A549 (cell line): ENCODE results near the gene ZBTB43. TPM values are rescaled to one million over a fixed set of nuclear protein-coding genes. Genes with fewer than 3 reads are reported as not detected.

Source experiments
- ATAC-seq, 2 experiments: fragments of 200-7000 bp in 1 of 2; fragments of >200 bp in 1 of 2; cut with Nextera tagmentation in 1 of 2; cut with Tn5 transposase in 1 of 2; 3 replicates each; pipeline versions ENCODE4 v1.8.0 to v1.9.1; 2018 to 2020; ENCODE audit warnings: mild to moderate bottlenecking in 1 of 2, moderate library complexity in 1 of 2
- CTCF ChIA-PET: fragments of 300-600 bp; sonication (Branson Sonifier 250); formaldehyde crosslinking; extraction: SDS; loops from one replicate; lab custom pipeline; 2021; ENCODE audit warnings: antibody characterized with exemption, inconsistent platforms; lab: Yijun Ruan, JAX
- POLR2A ChIA-PET: fragments of 350-600 bp; formaldehyde crosslinking; extraction: SDS; loops from one replicate; lab custom pipeline; 2021; ENCODE audit warnings: antibody characterized with exemption, inconsistent platforms; lab: Yijun Ruan, JAX
- DNase-seq, 2 experiments: peaks; one replicate each; pipeline versions ENCODE4 v3.0.0 to v3.0.0-alpha.2; 2011 to 2016; ENCODE audit warnings: low read depth in 1 of 2, low spot score in 1 of 2
- FAIRE-seq: peaks from 2 replicates; lab custom pipeline; 2011; peaks lifted over from hg19 to GRCh38; lab: Jason Lieb, UNC
- H3K27ac ChIP-seq, 2 experiments: fragments of >200 bp; sonication (Bioruptor Twin); formaldehyde crosslinking; 3 replicates each; pipeline ENCODE4 v1.5.1; 2016 to 2017
- H3K4me1 ChIP-seq: fragments of >200 bp; sonication (Bioruptor Twin); formaldehyde crosslinking; 3 replicates; pipeline ENCODE4 v1.6.1; 2016
- H3K4me2 ChIP-seq: fragments of >200 bp; sonication (Bioruptor Twin); formaldehyde crosslinking; 3 replicates; pipeline ENCODE4 v1.6.1; 2016
- H3K4me3 ChIP-seq: fragments of >200 bp; sonication (Bioruptor Twin); formaldehyde crosslinking; 3 replicates; pipeline ENCODE4 v1.5.1; 2016
- H3K9me3 ChIP-seq: fragments of >200 bp; sonication (Bioruptor Twin); formaldehyde crosslinking; 3 replicates; pipeline ENCODE4 v1.6.1; 2016
- CHD4 ChIP-seq: fragments of 200-600 bp; sonication (generic); IDR thresholded peaks from 2 replicates; pipeline ENCODE4 v1.6.1; 2016; ENCODE audit warnings: antibody characterized with exemption, mild to moderate bottlenecking, borderline replicate concordance
- EP300 ChIP-seq, 2 experiments: fragments of >200 bp; sonication (Bioruptor Twin); formaldehyde crosslinking; IDR thresholded peaks; 2 replicates in 1 of 2; 3 replicates in 1 of 2; pipeline ENCODE4 v1.6.1; 2016 to 2017
- MAFK ChIP-seq: fragments of 450-650 bp; IDR thresholded peaks from 2 replicates; pipeline ENCODE4 v1.6.1; 2014; ENCODE audit not compliant: partially characterized antibody
- POLR2A ChIP-seq: IDR thresholded peaks from 2 replicates; pipeline ENCODE4 v1.6.1; 2012; ENCODE audit warnings: mild to moderate bottlenecking, low read length
- RAD21 ChIP-seq, 2 experiments: fragments of >200 bp in 1 of 2; sonication (Bioruptor Twin) in 1 of 2; formaldehyde crosslinking in 1 of 2; IDR thresholded peaks in 1 of 2; conservative IDR thresholded peaks in 1 of 2; 2 replicates in 1 of 2; 3 replicates in 1 of 2; pipeline ENCODE4 v1.6.1; 2012 to 2018; ENCODE audit warnings: inconsistent platforms in 1 of 2
- SMC3 ChIP-seq: fragments of >200 bp; sonication (Bioruptor Twin); formaldehyde crosslinking; IDR thresholded peaks from 3 replicates; pipeline ENCODE4 v1.6.1; 2018; ENCODE audit warnings: inconsistent platforms
- WGBS: methylation state at CpG from one replicate; pipeline ENCODE4 v1.1.6; 2017; ENCODE audit errors: missing lambda C conversion rate; 5-methylcytosine and 5-hydroxymethylcytosine counted together
- polyA plus RNA-seq, 4 experiments: library from polyadenylated mRNA; depleted of rRNA in 3 of 4; stranded (reverse); fragments of >200 nt; fragmentation: RNase III in 1 of 4; extraction: RNeasy Plus Mini Kit Qiagen cat#74134 plus additional on column Dnase treatment in 1 of 4; gene quantifications; 2 replicates in 3 of 4; 3 replicates in 1 of 4; pipeline ENCODE4 v1.2.3, GENCODE V29; 2011 to 2017
- TF ChIP-seq, protein P1 (sequence below): fragments of 450-650 bp; IDR thresholded peaks from 2 replicates; pipeline ENCODE4 v1.6.1; 2014; ENCODE audit warnings: antibody characterized with exemption
- TF ChIP-seq, protein P2 (sequence below): fragments of >200 bp; sonication (Bioruptor Twin); formaldehyde crosslinking; IDR thresholded peaks from 3 replicates; pipeline ENCODE4 v1.5.1; 2016
- TF ChIP-seq, protein P3 (sequence below): IDR thresholded peaks from 2 replicates; pipeline ENCODE4 v1.6.1; 2012
- TF ChIP-seq, protein P4 (sequence below): fragments of 200-600 bp; sonication (generic); IDR thresholded peaks from 2 replicates; pipeline ENCODE4 v1.6.1; 2016; ENCODE audit warnings: antibody characterized with exemption, mild to moderate bottlenecking, moderate library complexity

Gene ZBTB43
- polyA plus RNA-seq, 2 of the 4 experiments (the other 2 are of a cell fraction) = 7.7 to 11.7 TPM

DNA sequence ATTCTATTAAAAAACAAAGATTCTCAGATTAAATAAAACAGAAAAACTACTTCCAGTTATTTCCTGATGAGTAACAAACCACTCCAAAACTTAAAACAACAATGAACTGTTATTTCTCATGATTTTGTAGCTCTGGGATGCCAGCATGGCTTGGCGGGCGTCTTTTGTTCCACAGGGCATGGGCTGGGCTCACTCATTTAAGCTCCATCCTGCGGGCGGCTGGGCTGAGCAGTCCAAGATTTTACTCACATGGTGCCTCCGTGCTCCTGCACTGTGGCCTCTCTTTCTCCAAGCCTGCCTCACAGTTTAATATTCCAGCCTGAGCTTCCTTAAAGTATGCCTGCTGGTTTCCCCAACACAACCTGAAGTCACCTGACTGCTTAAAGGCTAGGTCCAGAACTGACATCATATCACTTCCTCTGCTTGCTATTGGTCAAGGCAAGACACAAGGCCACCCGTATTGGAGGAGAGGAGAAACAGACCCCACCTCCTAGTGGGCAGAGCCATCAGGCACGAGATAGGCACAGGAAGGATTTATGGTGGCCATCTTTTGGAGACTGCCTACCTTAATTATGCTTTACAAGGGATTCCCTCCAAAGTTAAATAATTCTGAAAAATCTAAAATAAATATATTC lies 41.6 kb upstream of the ZBTB43 start:
- Histone ChIP-seq H3K27ac (no peak overlapping the region), H3K4me2 (no peak overlapping the region), H3K9me3 (no peaks in the 10 kb centered on the region), H3K4me1 (no peaks in the 10 kb centered on the region), H3K4me3 (no peak overlapping the region)
- CTCF ChIA-PET = interaction anchor here (1.6 to 3.3 kb wide), 4 partner anchors 9 to 59 kb away, joined by 3 to 8 read pairs (median 5); no protein-coding TSS in a partner anchor
- 73% methylated on average over 7 of the region's 7 CpGs for WGBS
- peak; percentile 78 to 92; a peak in 5 of 6 replicates for ATAC-seq
- TF ChIP-seq CHD4 = no peak
- TF ChIP-seq, protein P1, sequence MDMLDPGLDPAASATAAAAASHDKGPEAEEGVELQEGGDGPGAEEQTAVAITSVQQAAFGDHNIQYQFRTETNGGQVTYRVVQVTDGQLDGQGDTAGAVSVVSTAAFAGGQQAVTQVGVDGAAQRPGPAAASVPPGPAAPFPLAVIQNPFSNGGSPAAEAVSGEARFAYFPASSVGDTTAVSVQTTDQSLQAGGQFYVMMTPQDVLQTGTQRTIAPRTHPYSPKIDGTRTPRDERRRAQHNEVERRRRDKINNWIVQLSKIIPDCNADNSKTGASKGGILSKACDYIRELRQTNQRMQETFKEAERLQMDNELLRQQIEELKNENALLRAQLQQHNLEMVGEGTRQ = peak; percentile 42
- peak; percentile 40 to 77 for DNase-seq
- POLR2A ChIA-PET = no interaction called here
- FAIRE-seq = no peak

DNA sequence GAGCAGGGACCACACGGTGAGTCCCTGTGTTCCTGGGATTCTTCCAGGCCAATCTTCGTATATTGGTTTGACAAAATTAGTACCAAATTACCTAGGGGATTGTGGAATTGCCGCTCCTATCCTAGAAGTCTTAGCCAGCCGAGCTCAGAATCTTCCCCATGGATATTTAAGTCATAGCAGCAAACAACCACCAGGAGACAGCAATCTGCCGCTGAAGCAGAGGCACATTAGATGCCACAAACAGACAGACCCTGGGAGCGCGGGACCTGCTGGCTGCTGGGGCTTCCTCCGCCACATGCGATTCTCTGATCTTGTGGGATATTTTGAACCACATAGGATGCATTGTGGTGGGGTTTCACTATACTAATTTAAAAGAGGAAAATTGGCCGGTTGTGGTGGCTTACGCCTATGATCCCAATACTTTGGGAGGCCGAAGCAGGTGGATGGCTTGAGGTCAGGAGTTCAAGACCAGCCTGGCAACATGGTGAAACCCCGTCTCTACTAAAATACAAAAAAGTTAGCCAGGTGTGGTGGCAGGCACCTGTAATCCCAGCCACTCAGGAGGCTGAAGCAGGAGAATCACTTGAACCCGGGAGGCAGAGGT lies 31.7 kb upstream of the ZBTB43 start:
- 21% methylated on average over 14 of the region's 14 CpGs for WGBS
- Histone ChIP-seq H3K4me2 (peak overlapping the region; percentile 18; the same call in 1 of the 3 replicates), H3K9me3 (0 out of 3 replicates have a peak, but pooled peaks cover 3% of the 10 kb centered on the region), H3K4me3 (no peak overlapping the region), H3K27ac (no peak overlapping the region), H3K4me1 (no peaks in the 10 kb centered on the region)
- ChIA-PET CTCF (interaction anchor here (0.5 to 2.6 kb wide), 14 partner anchors 9 to 291 kb away, joined by 3 to 17 read pairs (median 4); no protein-coding TSS in a partner anchor), POLR2A (no interaction called here)
- DNase-seq (peak; percentile 56 to 65), FAIRE-seq (no peak), ATAC-seq (peak; percentile 90 to 93; a peak in 5 of 6 replicates)
- peak; percentile 36; the same call in 2 of the 3 replicates for TF ChIP-seq SMC3
- TF ChIP-seq, protein P2, sequence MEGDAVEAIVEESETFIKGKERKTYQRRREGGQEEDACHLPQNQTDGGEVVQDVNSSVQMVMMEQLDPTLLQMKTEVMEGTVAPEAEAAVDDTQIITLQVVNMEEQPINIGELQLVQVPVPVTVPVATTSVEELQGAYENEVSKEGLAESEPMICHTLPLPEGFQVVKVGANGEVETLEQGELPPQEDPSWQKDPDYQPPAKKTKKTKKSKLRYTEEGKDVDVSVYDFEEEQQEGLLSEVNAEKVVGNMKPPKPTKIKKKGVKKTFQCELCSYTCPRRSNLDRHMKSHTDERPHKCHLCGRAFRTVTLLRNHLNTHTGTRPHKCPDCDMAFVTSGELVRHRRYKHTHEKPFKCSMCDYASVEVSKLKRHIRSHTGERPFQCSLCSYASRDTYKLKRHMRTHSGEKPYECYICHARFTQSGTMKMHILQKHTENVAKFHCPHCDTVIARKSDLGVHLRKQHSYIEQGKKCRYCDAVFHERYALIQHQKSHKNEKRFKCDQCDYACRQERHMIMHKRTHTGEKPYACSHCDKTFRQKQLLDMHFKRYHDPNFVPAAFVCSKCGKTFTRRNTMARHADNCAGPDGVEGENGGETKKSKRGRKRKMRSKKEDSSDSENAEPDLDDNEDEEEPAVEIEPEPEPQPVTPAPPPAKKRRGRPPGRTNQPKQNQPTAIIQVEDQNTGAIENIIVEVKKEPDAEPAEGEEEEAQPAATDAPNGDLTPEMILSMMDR = peak; percentile 40; the same call in 2 of the 3 replicates
- peak; percentile 50 to 53; a peak in 3 of 5 replicates for TF ChIP-seq RAD21 (conservative IDR thresholded peaks at IDR 0.05 in 1 of 2, IDR thresholded peaks at IDR 0.05 in 1 of 2)
- TF ChIP-seq, protein P3, sequence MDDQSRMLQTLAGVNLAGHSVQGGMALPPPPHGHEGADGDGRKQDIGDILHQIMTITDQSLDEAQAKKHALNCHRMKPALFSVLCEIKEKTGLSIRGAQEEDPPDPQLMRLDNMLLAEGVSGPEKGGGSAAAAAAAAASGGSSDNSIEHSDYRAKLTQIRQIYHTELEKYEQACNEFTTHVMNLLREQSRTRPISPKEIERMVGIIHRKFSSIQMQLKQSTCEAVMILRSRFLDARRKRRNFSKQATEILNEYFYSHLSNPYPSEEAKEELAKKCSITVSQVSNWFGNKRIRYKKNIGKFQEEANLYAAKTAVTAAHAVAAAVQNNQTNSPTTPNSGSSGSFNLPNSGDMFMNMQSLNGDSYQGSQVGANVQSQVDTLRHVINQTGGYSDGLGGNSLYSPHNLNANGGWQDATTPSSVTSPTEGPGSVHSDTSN = no peak

DNA sequence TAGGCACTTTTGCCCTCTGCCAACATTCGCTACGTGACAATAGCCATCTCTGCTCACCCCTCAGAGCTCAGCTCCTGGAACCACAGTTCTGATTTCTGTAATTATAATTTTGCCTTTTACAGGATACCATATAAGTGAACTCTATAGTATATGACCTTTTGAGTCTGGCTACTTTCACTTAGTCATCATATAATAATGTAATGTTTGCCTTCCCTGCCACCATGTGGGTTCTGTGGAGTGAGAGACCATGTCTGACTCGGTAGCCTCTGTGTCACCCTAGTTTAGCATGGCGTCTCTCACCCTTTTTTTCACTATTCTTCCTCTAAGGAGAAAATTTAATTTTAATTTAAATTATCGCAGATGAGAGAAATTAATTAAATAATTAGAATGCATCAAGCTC lies 28.9 kb upstream of the ZBTB43 start:
- WGBS = 55% methylated on average over 5 of the region's 5 CpGs
- DNase-seq (no peak), ATAC-seq (no peak), FAIRE-seq (no peak)
- no peak overlapping the region for H3K27ac ChIP-seq
- no peak overlapping the region for H3K4me3 ChIP-seq
- ChIA-PET CTCF (interaction anchor here (13.4 kb wide), 1 partner anchor 70 kb away, joined by 338 read pairs; no protein-coding TSS in a partner anchor), POLR2A (no interaction called here)
- no peak overlapping the region for H3K4me2 ChIP-seq
- no peaks in the 10 kb centered on the region for H3K4me1 ChIP-seq
- peak; percentile 45 for TF ChIP-seq MAFK
- no peak for TF ChIP-seq POLR2A
- TF ChIP-seq, protein P4, sequence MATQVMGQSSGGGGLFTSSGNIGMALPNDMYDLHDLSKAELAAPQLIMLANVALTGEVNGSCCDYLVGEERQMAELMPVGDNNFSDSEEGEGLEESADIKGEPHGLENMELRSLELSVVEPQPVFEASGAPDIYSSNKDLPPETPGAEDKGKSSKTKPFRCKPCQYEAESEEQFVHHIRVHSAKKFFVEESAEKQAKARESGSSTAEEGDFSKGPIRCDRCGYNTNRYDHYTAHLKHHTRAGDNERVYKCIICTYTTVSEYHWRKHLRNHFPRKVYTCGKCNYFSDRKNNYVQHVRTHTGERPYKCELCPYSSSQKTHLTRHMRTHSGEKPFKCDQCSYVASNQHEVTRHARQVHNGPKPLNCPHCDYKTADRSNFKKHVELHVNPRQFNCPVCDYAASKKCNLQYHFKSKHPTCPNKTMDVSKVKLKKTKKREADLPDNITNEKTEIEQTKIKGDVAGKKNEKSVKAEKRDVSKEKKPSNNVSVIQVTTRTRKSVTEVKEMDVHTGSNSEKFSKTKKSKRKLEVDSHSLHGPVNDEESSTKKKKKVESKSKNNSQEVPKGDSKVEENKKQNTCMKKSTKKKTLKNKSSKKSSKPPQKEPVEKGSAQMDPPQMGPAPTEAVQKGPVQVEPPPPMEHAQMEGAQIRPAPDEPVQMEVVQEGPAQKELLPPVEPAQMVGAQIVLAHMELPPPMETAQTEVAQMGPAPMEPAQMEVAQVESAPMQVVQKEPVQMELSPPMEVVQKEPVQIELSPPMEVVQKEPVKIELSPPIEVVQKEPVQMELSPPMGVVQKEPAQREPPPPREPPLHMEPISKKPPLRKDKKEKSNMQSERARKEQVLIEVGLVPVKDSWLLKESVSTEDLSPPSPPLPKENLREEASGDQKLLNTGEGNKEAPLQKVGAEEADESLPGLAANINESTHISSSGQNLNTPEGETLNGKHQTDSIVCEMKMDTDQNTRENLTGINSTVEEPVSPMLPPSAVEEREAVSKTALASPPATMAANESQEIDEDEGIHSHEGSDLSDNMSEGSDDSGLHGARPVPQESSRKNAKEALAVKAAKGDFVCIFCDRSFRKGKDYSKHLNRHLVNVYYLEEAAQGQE = no peak
- TF ChIP-seq EP300 (IDR thresholded peaks at IDR 0.05) = no peak
- no peak for TF ChIP-seq CHD4
- no peaks in the 10 kb centered on the region for H3K9me3 ChIP-seq
